Suppressor macrophage treated with lipopolysaccharide for 1 hour (primary cell): ENCODE measurements around the gene GAB3.
"Not testable (repeated sequence)": the region's sequence is repeated elsewhere in the genome, so short reads cannot be mapped to it uniquely, and the experiment has no call there.

ENCODE experiments used
- DNase-seq, 3 donors: peaks; one replicate each; pipeline ENCODE4 v3.0.0-alpha.2; 2020 to 2022

The GAB3 gene

DNA sequence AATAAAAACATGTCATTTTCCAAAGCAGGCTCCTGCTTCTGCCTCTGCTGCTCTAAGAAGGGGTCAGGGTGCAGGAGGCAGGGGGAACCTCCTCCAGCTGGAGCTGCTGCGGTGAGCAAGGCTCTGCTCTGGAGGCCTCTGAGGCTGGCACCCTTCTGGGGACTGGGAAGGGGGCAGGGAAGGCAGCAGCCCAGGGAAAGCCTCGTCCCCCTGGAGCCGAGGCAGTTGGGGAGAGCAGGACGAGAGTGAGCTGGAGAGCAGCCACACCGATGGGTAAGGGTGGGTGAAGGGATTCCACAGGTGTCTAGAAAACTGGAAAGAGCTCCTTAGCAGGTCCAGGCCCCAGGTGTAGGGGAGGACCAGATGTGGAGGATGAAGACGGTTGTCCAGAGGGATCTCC, 95.5 kb downstream of the GAB3 start:
- DNase-seq: no peak

DNA sequence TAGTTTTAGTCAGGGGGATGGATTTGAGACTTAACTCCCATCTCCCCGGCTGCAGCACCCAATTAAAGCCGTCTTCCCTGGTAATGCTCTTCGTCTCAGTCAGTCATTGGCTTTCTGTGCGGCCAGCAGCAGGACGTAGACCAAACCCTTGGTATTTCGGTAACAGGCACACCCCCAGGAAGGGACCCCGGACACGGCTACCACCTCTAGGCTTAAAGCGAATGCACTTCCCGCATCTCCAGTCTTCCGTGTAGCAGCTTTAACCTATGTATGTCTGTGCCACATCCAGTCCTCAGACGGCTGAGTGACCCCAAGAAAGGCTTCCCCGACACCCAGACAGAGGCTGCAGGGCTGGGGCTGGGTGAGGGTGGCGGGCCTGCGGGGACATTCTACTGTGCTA, 96.0 kb downstream of the GAB3 start:
- DNase-seq: no peak

DNA sequence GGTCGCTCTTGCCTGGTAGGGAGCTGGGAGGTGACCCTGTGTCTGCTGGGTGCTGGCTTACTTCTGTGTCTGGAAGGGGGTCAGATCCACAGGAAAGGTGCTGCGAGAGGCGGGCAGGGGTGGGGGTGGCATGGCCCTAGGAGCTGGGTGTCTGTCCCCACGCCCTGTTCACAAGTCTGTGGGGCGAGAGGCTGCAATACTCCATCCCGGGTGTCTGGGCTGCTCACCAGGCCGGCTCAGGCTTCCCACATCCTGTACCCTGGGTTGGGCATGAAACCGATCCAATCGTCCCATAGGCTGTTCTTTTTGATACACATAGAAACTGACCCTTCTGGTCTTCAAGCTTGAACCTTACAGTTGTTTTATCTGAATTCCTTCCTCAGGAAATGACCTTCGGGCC, 96.5 kb downstream of the GAB3 start:
- no peak for DNase-seq

DNA sequence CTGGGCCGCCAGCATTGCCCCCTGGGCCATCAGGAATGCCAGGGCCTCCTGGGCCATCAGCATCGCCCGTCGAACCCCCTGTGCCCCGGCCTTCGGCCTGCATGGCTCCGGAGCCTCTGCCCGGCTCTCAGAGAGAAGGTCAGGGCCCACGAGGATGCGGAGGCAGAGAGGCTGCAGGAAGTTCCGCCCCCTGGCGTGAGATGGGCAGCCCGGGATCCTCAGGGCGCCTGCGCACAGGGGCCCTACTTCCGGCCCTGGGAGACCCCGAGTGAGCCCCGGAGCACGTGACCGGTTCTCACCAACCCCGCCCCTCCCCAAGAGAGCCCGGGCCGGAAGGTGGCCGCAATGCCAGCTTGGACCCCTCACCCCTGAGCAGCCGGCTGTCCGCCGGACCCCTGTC, 97.5 kb downstream of the GAB3 start, which contains the start of gene CTAG2:
CTAG2 (minus strand) TSS at position 167 of the 400 bp plus-strand sequence; CDS start at position 103, 64 bp downstream.
- not testable (repeated sequence) for DNase-seq

DNA sequence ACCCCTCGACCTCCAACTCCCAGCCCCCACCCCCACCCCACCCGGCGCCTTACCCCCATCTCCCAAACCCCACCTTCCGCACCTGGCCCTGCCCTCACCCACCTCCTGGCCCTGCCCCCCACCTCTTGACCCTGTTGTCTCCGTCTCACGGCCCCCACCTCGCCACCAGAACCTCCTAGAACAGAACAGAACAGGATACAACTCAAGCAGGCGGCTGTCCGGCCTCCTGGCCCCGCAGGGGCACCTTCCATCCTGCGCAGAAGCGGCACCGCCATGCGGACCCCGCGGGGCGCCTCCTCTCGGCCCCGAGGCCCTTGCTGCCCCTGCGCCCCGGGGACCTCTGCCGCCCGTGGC, 97.9 kb downstream of the GAB3 start:
- no peak for DNase-seq

DNA sequence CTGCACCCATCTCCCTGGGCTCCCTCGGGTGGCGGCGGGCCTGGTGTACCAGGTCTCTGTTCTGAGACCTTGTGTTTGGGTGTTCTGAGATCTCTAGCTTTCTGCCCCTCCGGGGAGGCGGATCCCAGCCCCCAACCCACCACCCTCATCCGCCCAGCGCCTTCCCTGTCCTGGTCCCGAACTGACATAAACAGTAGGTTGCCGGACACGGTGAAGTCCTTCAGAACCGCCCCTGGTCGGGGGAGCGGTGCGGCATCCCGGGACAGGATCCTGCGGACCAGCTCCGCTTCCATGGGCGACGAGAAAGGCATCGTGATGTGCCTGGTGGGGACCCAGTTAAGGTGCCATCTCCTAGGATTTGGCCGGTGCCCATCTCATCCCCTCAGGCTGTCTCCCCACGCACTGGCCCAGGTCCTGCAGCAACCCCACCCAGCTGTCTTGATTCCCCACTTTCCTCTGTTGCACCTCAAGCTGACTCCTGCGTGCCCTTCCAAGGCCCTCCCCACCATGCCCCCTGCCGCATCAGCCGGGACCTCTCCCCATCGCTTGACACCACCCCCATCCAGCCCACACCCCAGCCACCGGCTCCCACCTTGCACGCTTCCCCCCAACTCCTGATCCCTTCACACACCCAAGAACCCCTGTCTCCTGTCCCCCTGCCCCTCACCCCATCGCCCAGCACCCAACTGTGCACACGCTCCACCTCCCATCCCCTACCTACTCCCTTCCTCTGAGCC, 98.4 kb downstream of the GAB3 start:
- DNase-seq: no peak

DNA sequence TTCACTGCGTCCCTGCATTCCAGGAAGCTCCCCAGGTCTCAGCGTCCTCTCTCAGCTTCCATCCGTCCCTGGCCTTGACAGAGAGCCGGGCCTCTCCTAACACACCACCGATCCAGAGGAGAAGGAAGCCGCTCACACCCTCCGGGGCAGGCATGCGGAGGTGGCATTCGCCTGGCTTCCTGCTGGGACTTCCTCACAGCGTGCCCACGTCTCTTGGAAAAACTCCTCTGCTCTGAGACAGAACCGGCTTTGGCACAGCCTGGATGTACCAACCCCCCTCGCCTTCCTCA, 100.7 kb downstream of the GAB3 start:
- DNase-seq: peak; percentile 51 to 56 (median 51)

DNA sequence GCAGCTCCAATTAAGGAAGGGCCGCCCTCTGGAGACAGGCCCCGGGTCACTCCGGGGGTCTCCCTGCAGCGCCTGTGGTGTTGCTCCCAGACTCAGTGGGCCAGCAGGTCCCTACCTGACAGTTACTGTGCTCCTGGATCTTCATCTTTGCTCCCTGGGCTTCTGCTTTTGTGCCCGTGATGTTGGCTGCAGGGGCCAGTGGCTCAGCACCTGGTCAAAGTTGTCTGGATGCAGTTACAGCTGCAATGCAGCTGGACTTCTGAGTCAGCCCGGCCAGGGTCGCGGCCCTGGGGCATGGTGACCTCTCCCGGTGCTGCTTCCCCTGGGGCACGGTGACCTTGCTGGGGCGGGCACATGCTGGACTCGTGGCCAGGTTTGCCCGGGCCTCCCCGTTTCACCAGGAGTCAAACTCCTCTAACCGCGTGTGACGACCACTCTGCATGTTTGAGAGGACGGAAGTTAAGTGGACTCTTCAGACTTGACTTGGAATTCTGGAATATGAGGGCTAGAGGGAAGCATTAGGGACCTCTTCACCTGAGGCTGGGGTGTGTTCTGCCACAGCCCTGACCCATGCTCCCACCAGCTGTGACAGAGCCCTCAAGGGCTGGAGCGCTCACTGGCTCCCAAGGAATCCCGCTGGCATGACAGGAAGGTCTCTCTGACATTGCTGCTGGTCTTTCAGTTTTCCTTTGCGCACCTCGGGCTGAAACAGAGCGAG, 101.2 kb downstream of the GAB3 start:
- no peak for DNase-seq

DNA sequence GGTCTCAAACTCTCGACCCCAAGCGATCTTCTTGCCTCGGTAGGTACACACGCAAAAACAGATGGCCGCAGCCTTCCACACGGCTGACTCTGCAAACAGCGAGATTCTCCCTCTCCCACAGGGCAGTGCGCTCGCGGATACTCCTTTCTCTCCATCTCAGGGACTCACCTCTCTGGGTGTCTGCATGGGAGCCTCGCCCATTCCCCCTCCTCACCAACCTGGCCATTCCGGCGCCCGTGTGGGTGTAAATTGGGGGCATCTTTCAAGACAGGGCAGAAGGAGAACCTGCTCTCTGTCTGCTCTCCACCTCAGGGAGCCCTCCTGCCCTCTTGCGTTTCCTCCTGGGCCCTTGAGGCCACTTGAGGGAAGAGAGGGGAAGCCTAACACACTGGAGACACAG, 101.9 kb downstream of the GAB3 start:
- no peak for DNase-seq

DNA sequence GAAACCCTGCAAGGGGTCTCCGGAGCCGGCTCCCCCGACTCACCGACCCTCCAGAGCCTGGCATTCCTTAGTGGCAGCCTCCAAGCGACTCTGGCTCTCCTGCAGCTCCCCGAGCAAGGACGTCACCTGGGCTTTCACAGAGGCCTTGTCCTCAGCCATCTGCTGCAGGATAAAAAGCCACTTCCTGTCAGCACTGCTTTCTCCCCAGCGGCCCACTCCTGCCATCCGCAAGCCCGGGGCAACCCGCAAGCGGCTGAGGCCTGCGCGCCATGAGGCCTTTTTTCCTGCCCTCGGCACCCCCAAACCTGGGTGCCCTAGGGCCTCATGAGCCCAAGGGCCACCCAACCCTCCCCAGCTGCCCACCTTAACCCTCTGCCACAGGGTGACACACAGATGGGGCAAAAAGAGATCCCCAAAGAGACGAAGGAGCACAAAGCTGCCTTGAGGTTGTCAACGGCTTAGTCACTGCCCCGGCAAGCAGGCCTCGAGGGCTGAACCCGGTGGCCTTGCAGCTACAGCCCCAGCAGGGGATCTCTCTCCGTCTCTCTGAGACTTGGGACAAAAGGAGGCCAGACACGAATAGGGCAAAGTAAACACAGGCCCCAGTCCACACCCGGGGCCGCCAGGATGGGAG, 105.0 kb downstream of the GAB3 start:
- DNase-seq: not testable (repeated sequence)

DNA sequence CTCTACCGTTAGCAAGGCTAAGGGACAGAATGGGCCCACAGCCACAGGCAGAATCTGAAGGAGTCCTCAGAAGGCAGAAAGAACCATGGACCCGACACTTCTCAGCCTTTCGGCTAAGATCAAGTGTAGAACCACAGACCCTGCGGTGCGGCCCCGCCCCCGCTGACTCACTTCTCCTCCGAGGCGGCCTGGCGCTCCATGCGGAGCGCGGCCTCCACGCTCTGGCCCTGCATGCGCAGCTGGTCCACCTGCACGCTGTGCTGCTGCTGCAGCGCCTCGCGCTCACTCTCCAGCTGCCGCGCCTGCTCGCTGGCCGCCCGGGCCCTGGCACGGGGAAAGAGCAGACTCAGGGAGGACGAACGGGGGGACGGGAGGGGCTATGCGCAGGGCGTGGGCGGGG, 107.2 kb downstream of the GAB3 start:
- not testable (repeated sequence) for DNase-seq

DNA sequence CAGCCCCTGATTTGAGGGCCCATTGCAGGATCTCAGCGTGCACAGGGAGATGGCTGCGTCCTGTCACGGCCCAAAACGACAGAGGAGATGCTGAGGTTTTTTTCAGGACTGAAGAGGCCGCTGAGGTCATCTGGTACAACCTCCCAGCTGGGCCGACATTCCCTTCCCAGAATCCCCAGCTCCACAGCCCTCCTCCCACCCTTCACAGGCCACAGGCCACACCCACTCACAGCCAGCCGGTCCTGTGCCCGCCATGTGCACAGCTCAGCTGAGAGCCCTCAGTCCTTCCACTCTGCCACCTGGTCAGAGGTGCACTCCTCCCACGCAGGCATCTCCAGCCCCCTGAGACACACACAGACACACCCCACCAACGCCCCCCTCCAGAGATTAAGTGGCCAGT, 109.1 kb downstream of the GAB3 start:
- DNase-seq: not testable (repeated sequence)

DNA sequence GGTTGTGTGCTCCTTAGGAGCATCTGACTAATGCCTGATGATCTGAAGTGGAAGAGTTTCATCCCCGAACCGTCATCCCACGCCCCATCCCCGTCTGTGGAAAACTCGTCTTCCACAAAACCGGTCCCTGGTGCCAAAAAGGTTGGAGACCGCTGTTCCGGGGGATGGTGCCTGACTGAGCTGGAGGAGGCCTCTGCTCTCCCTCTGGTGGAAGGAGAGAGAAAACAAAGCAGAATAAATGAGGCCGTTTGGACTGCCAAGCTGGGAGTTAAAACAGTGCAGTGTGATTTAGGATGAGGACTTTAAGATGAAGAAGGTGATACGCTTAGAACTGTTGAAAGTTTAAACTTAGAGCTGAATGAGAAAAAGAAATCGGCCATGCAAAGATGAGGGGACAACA, 117.2 kb downstream of the GAB3 start:
- not testable (repeated sequence) for DNase-seq

DNA sequence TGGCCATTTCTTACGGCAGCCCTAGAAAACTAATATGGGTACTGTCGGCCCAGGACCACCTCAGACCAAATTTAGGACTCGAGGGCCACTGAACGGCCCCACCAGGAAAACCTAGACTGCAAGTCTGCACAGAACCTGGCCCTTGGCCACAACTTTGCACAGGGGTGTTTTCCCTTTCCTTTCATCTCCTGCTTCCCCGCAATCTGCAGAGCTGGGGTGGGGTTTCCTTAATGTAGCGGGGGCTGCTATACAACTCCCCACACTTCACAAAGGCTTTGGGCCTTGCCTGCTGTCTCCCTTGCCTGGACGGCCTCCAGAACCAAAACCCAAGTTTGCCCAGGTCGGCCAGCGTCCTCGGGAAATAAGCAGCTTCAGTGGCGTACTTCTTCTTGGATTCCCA, 119.9 kb downstream of the GAB3 start:
- DNase-seq: not testable (repeated sequence)

DNA sequence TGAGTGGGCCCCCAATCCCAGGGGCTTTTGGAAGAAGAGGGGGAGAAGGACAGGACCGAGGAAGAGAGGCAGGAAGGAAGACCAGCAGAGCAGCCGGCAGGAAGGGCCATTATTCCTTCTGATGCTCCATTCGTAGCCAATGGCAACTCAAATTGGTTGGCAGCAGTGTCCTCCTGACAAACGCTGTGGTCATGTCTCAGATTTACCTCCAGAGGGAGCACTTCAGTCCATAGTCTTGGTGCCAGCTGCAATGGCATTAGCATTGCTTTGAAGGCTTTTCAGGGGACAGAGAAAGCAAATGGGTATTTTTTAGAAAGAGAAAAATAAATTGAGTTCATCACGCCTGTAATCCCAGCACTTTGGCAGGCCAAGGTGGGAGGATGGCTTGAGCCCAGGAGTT, 121.9 kb downstream of the GAB3 start:
- DNase-seq: not testable (repeated sequence)
